ENCODE data around the gene CARD8.

The CARD8 gene

DNA sequence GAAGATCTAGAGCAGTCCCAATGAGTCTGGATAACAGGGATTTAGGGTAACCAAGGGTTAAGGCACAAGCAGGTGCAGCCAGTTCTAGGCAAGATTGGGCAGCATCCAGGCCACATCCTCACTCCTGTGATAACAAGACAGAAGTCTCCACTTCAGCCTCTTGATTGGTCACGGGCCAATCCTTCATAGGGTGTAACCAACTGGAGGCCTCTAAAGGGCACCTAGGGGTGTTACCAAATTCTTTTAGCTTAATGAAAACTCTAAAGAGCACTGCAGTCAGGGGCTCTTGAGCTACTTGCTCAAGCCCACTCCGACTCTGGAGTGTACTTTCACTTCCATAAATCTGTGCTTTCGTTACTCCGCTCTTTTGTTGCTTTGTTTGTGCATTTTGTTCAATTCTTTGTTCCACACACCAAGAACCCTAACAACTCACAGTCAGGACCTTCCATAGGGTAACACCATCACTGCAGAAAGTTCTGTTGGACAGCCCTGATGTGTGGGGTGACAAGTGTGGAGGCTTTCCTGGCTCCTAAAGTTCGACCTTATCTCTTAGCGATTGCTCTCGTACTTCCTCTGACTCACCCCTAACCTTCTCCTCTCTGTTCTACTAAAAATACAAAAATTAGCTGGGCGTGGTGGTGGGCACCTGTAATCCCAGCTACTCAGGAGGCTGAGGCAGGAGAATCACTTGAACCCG is 49.2 kb downstream of the CARD8 start:
- Histone ChIP-seq H2AFZ (ENCODE audit: low read depth, low read length, severe bottlenecking) (no peak overlapping the region), H3K4me2 (ENCODE audit: low read depth, low read length, poor library complexity, severe bottlenecking) (no peak overlapping the region), H3K79me2 (ENCODE audit: insufficient read depth, low read length) (peaks cover 26% of the 10 kb centered on the region), H3K27ac (ENCODE audit: low read depth, low read length) (no peak overlapping the region), H3K9me2 (replicated peaks; ENCODE audit: insufficient read depth, low read length) (no peaks in the 10 kb centered on the region), H3K4me3 (ENCODE audit: insufficient read depth, low read length, poor library complexity, severe bottlenecking) (no peak overlapping the region), H3K27me3 (ENCODE audit: low read length) (no peaks in the 10 kb centered on the region), H3K9me3 (ENCODE audit: insufficient read depth, low read length) (no peaks in the 10 kb centered on the region), H3K36me3 (ENCODE audit: low read length) (peaks cover 8% of the 10 kb centered on the region; the same call in 1 of the 2 replicates), H4K20me1 (ENCODE audit: low read depth, low read length) (no peaks in the 10 kb centered on the region), H3F3A (ENCODE audit: insufficient read depth) (peaks cover 22% of the 10 kb centered on the region), H3K9ac (ENCODE audit: low read length) (no peak overlapping the region)
- TF ChIP-seq, protein P1, sequence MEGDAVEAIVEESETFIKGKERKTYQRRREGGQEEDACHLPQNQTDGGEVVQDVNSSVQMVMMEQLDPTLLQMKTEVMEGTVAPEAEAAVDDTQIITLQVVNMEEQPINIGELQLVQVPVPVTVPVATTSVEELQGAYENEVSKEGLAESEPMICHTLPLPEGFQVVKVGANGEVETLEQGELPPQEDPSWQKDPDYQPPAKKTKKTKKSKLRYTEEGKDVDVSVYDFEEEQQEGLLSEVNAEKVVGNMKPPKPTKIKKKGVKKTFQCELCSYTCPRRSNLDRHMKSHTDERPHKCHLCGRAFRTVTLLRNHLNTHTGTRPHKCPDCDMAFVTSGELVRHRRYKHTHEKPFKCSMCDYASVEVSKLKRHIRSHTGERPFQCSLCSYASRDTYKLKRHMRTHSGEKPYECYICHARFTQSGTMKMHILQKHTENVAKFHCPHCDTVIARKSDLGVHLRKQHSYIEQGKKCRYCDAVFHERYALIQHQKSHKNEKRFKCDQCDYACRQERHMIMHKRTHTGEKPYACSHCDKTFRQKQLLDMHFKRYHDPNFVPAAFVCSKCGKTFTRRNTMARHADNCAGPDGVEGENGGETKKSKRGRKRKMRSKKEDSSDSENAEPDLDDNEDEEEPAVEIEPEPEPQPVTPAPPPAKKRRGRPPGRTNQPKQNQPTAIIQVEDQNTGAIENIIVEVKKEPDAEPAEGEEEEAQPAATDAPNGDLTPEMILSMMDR (IDR thresholded peaks at IDR 0.05; ENCODE audit: insufficient read depth, low read length, poor library complexity, severe bottlenecking) = no peak
- no peak for TF ChIP-seq EZH2phosphoT487 (conservative IDR thresholded peaks at IDR 0.05; ENCODE audit: low read length)

DNA sequence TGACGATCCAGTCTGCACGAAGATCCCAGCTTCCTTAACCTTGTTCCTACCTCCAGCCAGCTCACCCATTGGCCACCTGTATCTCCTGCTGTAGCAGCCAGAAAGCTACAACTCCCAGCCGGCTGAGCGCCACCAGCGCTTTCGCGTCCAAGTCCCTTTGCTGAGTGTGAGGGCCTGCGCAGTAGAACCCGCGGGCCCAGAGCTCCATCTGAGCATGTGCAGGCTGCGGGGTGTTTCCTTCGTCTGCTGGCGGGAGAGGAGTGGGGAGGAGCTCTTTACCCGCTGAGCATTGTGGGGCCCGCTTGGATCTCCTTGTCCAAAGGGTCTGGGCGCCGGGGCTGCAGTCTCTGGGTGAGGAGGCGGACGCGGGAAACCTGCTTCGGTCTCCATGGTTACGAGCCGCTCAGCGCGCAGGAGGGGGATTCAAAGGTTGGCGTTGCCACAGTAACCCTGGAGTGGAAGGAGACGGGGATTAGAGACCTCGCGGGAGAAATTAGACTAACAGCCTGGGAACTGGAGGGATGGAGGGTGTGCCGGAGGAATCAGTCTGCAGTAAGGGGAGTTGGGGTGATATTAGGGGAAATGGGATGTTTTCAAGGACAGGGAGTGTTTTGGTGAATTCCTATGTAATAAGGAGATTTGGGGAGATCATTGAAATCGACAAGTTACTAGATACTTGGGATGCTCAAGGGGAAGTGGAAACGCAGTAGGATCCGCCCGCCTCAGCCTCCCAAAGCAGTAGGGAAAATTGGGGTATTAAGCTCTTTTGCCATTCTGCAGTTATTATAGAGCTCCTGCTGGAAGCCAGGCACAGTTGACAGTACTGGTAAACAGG is 51.7 kb downstream of the CARD8 start:
- Histone ChIP-seq H2AFZ (ENCODE audit: low read depth, low read length, severe bottlenecking) (peak overlapping the region; percentile 60), H4K20me1 (ENCODE audit: low read depth, low read length) (no peaks in the 10 kb centered on the region), H3K4me3 (ENCODE audit: insufficient read depth, low read length, poor library complexity, severe bottlenecking) (peak overlapping the region; percentile 95), H3K9me3 (ENCODE audit: insufficient read depth, low read length) (no peaks in the 10 kb centered on the region), H3K9ac (ENCODE audit: low read length) (peak overlapping the region; percentile 86), H3K79me2 (ENCODE audit: insufficient read depth, low read length) (peaks cover 26% of the 10 kb centered on the region), H3F3A (ENCODE audit: insufficient read depth) (peaks cover 4% of the 10 kb centered on the region), H3K4me2 (ENCODE audit: low read depth, low read length, poor library complexity, severe bottlenecking) (peak overlapping the region; percentile 80), H3K27ac (ENCODE audit: low read depth, low read length) (peak overlapping the region; percentile 56), H3K9me2 (replicated peaks; ENCODE audit: insufficient read depth, low read length) (no peaks in the 10 kb centered on the region), H3K36me3 (ENCODE audit: low read length) (peaks cover 2% of the 10 kb centered on the region; the same call in 1 of the 2 replicates), H3K27me3 (ENCODE audit: low read length) (no peaks in the 10 kb centered on the region)
- no peak for TF ChIP-seq EZH2phosphoT487 (conservative IDR thresholded peaks at IDR 0.05; ENCODE audit: low read length)
- TF ChIP-seq, protein P1 (IDR thresholded peaks at IDR 0.05; ENCODE audit: insufficient read depth, low read length, poor library complexity, severe bottlenecking) = no peak

DNA sequence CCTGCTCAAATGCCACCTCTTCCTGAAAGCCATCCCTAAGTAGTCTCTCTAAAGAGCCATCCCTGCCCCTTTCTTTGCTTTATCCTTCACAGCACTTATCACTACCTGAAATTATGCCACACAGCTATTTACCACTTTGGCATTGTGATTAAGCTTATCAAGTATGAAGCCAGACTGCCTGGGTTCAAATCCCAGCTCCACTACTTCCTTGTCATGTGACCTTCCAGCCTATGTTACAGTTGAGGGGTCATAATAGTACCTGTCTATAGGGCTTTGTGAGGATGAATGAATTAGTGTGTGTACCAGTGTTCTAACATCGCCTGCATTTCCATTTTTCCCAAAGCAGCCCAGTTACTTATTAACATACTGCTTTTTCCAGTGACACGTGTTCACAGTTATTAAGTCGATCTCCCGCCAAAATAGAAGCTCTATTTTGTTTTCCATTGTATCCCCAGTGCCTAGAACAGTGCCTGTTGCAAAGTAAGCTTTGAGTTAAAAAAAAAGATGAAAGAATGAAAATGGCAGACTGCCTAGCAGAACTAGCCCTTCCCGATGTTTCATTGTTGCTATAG is 52.4 kb downstream of the CARD8 start:
- peak overlapping the region; percentile 95 for H3K4me3 ChIP-seq (ENCODE audit: insufficient read depth, low read length, poor library complexity, severe bottlenecking)
- TF ChIP-seq, protein P1 (IDR thresholded peaks at IDR 0.05; ENCODE audit: insufficient read depth, low read length, poor library complexity, severe bottlenecking) = no peak
- TF ChIP-seq EZH2phosphoT487 (conservative IDR thresholded peaks at IDR 0.05; ENCODE audit: low read length) = no peak
- peak overlapping the region; percentile 60 for H2AFZ ChIP-seq (ENCODE audit: low read depth, low read length, severe bottlenecking)
- H3K4me2 ChIP-seq (ENCODE audit: low read depth, low read length, poor library complexity, severe bottlenecking) = peak overlapping the region; percentile 80
- H4K20me1 ChIP-seq (ENCODE audit: low read depth, low read length) = no peaks in the 10 kb centered on the region
- no peaks in the 10 kb centered on the region for H3K27me3 ChIP-seq (ENCODE audit: low read length)
- H3K9me2 ChIP-seq (replicated peaks; ENCODE audit: insufficient read depth, low read length) = no peaks in the 10 kb centered on the region
- H3K36me3 ChIP-seq (ENCODE audit: low read length) = peaks cover 2% of the 10 kb centered on the region; the same call in 1 of the 2 replicates
- H3K79me2 ChIP-seq (ENCODE audit: insufficient read depth, low read length) = peaks cover 26% of the 10 kb centered on the region
- peak overlapping the region; percentile 86 for H3K9ac ChIP-seq (ENCODE audit: low read length)
- H3F3A ChIP-seq (ENCODE audit: insufficient read depth) = peaks cover 4% of the 10 kb centered on the region
- H3K9me3 ChIP-seq (ENCODE audit: insufficient read depth, low read length) = no peaks in the 10 kb centered on the region
- peak overlapping the region; percentile 56 for H3K27ac ChIP-seq (ENCODE audit: low read depth, low read length)

All from SU-DHL-6 (cell line).